Choroid plexus epithelial cell (primary cell): ENCODE data around the gene BTBD9.
A peak's percentile ranks its signal among the peaks of the same experiment; 100 is the strongest.
"Not testable (repeated sequence)": the region's sequence is repeated elsewhere in the genome, so short reads cannot be mapped to it uniquely, and the experiment has no call there.

Experiments used
- DNase-seq: peaks from one replicate; pipeline ENCODE4 v3.0.0-alpha.2; 2010; ENCODE audit warnings: low read depth
- H3K4me3 ChIP-seq: 2 replicates; pipeline ENCODE4 v1.5.1; 2011; ENCODE audit warnings: low read depth, mild to moderate bottlenecking, control low read depth, low read length, moderate library complexity
- CTCF ChIP-seq: conservative IDR thresholded peaks from 2 replicates; pipeline ENCODE4 v1.5.1; 2011; ENCODE audit warnings: low read depth, mild to moderate bottlenecking, control low read depth, inconsistent platforms, low read length, moderate library complexity

The BTBD9 gene

DNA sequence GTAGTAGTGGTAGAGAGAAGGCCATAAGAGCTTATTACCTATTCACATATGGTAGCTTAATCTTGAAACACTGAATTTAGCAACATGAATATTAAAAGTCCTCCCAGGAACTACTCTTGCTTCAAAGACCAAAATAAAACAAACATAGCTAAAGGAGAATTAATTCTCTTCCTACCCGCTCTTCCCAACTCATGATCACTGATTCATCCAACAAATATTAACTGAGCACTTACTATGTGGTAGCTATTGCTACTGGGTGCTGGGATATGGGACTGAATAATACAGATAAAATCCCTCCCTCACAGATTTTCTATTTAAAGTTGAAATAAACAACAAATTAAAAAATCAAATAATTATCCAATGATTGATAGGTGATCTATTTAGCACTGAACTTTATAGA, 287.1 kb downstream of the BTBD9 start:
- DNase-seq = peak; percentile 42
- no peak for TF ChIP-seq CTCF
- no peak overlapping the region for H3K4me3 ChIP-seq

DNA sequence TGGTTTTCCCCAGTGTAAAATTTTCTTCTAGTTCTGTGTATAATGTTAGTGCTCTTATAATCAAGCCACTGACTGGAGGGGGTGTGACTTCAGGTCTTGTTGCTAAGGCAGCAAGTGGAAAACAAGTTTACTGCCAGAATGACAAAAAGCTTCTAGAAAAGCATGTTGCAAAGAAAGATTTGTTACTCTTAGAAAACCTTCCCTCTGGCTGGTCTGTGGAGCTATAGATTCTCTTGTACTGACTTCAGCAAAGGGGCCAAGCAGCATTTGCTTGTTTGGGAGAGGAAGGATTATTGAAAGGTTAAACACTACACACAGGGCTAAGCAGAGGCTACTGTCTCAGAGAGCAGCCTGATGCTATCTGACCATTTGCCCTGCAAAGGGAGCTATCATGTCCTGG, 288.8 kb downstream of the BTBD9 start:
- peak; percentile 67 for DNase-seq
- no peak for TF ChIP-seq CTCF
- no peak overlapping the region for H3K4me3 ChIP-seq

GRCh38 chr6:38350220-38350619, 289.5 kb downstream of the BTBD9 start:
- no peak overlapping the region for H3K4me3 ChIP-seq
- no peak for DNase-seq
- TF ChIP-seq CTCF = no peak

GRCh38 chr6:38349795-38350194, 289.9 kb downstream of the BTBD9 start:
- no peak overlapping the region for H3K4me3 ChIP-seq
- DNase-seq = peak; percentile 78
- TF ChIP-seq CTCF = no peak

GRCh38 chr6:38349221-38349620, 290.5 kb downstream of the BTBD9 start:
- TF ChIP-seq CTCF = no peak
- H3K4me3 ChIP-seq = no peak overlapping the region
- no peak for DNase-seq

DNA sequence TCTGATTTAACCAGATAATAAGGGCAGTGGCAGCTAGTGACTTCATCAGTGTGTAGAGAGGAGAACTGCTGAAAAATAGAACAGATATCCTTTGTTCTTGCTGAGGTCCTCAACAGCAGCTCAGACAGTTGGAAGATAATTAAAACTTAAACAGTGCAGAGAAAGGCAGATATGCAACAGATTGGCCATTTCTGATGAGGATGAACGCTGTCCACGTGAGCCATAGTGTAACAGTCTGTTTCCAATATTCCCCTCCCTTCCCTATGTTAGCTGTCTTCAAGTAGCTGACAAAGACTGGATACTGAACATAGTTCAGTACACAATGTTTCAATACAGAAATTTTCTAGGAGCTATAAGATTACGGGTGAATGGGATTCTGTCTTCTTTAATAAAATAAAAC, 291.4 kb downstream of the BTBD9 start:
- H3K4me3 ChIP-seq = no peak overlapping the region
- DNase-seq = no peak
- no peak for TF ChIP-seq CTCF

DNA sequence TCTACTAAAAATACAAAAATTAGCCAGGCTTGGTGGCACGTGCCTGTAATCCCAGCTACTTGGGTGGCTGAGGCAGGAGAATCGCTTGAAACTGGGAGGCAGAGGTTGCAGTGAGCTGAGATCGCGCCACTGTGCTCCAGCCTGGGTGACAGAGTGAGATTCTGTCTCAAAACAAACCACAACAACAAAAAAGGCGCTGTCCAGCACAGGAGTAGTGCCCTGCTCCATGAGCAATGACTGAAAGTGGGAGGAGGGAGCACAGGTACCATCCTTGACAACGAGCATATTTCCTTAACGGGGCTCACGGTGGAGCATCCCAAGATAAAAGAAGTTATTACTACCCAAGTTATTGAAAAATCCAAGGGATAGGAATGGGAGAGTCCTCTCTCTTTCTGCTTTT, 291.9 kb downstream of the BTBD9 start:
- not testable (repeated sequence) for DNase-seq, H3K4me3 ChIP-seq
